GM19328 (cell line): Measurements from ENCODE around the gene MERTK.

ENCODE experiments used
- ATAC-seq: cut with Tn5 transposase; IDR thresholded peaks from one replicate; pipeline ENCODE4 v1.9.1; 2021; ENCODE audit warnings: mild to moderate bottlenecking, moderate library complexity; ENCODE audit not compliant: unreplicated experiment

The MERTK gene

GRCh38 chr2:112073875-112074274 is 175.5 kb downstream of the MERTK start:
- ATAC-seq = no peak

DNA sequence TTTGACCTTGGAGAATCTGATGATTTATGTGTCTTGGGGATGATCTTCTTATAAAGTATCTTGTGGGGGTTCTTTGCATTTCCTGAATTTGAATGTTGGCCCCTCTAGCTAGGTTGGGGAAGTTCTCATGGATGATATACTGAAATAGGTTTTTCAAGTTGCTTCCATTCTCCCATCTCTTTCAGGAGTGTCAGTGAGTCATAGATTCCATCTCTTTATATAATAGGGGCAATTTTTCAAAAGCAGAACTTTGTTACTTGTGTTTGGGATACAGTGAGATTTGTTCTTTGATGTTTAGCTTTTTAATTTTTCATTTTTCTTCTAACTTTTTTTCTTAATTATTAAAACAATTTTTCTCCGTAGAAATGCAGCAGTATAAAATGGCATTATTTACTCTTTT is 176.1 kb downstream of the MERTK start:
- ATAC-seq = no peak

DNA sequence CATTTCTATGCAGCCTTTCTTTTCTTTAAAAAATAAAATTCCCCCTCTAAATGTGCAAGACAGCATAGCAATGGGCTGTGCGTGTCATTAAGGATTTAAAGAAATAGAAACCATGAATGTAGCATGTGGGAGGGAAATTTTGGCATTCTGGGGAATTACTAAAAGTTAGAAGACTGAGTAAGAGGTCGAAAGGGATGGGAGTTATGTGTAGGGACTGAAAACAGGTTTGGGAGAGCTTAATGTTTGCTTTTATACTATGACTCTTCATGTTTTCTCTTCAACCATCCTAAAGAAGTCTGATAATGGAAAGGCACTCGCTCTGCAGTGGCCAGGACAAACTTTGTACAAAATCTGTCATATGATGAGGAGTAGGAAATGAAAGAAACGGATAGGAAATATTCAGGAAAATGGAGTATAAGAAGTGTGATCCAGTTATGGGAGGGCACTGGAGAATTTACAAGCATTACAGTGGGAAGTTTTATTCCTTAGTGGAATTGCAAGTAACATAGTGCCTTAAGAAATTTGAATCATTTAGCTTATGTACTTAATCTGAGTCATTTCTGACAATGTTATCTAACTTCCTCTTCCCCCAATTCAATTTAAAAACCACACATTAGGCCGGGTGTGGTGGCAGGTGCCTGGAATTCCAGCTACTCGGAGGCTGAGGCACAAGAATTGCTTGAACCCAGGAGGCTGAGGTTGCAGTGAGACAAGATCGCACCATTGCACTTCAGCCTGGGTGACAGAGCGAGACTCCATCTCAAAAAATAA is 177.3 kb downstream of the MERTK start:
- ATAC-seq = no peak

DNA sequence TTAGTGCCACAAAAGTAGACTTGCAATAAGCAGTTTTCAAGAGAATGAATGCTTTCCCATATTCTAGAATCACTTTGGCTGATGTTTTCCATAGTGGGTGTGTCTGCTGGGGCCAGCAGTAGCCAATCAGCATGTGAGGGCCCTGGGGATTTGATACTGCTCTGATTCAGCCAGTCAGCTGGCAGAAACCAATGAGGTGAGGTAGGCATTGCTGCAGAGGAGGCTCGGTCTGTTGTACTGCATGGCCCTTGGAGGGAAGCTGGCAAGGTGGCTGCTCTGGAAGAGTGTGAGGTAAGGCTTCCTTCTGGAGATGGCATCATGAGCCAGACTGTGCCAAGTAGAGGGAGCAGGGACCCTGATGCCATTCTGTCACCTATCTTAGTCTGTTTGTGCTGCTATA is 179.4 kb downstream of the MERTK start:
- no peak for ATAC-seq
